GM19240 (cell line): ENCODE data around the gene MINDY4B.
A peak's percentile ranks its signal among the peaks of the same experiment; 100 is the strongest.

Experiments
- DNase-seq: peaks from one replicate; pipeline ENCODE4 v3.0.0; 2011; ENCODE audit warnings: low spot score; ENCODE audit not compliant: insufficient read length

Gene MINDY4B

GRCh38 chr3:150847433-150847832 is 57.8 kb downstream of the MINDY4B start:
- DNase-seq = no peak

- DNase-seq = no peak
Measured at GRCh38 chr3:150844484-150844883, 60.8 kb downstream of the MINDY4B start.

GRCh38 chr3:150843241-150843640 is 62.0 kb downstream of the MINDY4B start:
- DNase-seq = no peak

GRCh38 chr3:150840802-150841515 is 64.3 kb downstream of the MINDY4B start:
- no peak for DNase-seq

GRCh38 chr3:150830745-150831144 is 74.5 kb downstream of the MINDY4B start:
- no peak for DNase-seq

- DNase-seq = peak; percentile 13
Measured at GRCh38 chr3:150830094-150830681, 75.1 kb downstream of the MINDY4B start.

- DNase-seq = no peak
Measured at GRCh38 chr3:150829408-150829807, 75.8 kb downstream of the MINDY4B start.

GRCh38 chr3:150828997-150829396 is 76.2 kb downstream of the MINDY4B start:
- DNase-seq = no peak

GRCh38 chr3:150828261-150828660 is 77.0 kb downstream of the MINDY4B start:
- no peak for DNase-seq

- DNase-seq = no peak
Measured at GRCh38 chr3:150826466-150827282, 78.6 kb downstream of the MINDY4B start.

GRCh38 chr3:150825916-150826377 is 79.3 kb downstream of the MINDY4B start:
- no peak for DNase-seq

GRCh38 chr3:150825192-150825915 is 79.9 kb downstream of the MINDY4B start:
- no peak for DNase-seq

- no peak for DNase-seq
Measured at GRCh38 chr3:150823277-150823676, 82.0 kb downstream of the MINDY4B start.

- DNase-seq = no peak
Measured at GRCh38 chr3:150822636-150823035, 82.6 kb downstream of the MINDY4B start.
